Erythroblast (primary cell): ENCODE data around the gene EPHB1.

ENCODE experiments used
- GATA1 ChIP-seq: IDR thresholded peaks from 2 replicates; pipeline ENCODE4 v1.6.1; 2011; ENCODE audit warnings: low read depth, mild to moderate bottlenecking, control low read depth, low read length, moderate library complexity
- POLR2A ChIP-seq: IDR thresholded peaks from 2 replicates; pipeline ENCODE4 v1.6.1; 2011; ENCODE audit warnings: mild to moderate bottlenecking, low read length

DNA sequence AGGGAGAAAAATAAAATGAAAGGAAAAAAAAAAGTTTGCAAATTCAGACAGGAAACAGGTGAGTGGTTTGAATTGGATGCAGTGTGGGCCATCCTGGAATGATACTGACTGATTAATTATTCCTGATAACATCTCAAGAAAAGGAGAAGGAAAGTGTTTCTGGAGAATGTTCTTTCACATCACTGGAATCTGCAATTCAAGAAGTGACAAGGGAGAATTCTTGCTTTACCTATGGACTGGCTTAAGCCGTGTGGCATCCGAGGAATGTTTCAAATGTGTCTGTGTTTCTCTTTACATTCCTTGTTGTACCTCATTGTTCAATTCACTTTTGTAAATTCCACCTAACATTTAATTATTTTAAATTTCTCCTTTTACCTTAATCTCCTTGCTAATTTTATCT lies 465.0 kb downstream of the EPHB1 start:
- no peak for TF ChIP-seq POLR2A
- no peak for TF ChIP-seq GATA1
